GM19193 (cell line): ENCODE data around the gene TNIP2.

Source experiments
- POLR2A ChIP-seq: IDR thresholded peaks from 4 replicates; pipeline ENCODE4 v1.6.1; 2011; ENCODE audit not compliant: insufficient read depth, insufficient read length; ENCODE audit errors: extremely low read depth

Gene TNIP2

DNA sequence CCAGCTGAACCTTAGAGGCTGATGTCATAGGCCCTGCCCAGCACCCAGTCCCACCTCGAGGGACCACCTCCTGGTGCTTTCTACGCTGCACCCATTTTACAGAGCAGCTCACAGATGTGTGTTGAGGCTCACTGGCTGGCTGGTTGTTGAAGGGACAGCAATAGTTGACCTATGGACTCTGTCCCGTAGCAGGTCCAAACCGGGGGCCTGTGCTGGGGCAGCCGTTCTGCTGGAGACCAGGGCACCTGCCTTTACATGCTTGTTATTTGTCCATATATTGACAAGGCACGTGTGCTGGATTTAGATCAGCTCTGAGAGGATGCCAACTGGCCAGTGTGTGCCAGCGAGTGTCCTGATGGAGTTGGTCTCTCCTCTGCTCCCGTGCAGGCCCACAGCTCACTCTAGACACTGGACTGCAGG lies 58.1 kb downstream of the TNIP2 start:
- TF ChIP-seq POLR2A, result no peak

DNA sequence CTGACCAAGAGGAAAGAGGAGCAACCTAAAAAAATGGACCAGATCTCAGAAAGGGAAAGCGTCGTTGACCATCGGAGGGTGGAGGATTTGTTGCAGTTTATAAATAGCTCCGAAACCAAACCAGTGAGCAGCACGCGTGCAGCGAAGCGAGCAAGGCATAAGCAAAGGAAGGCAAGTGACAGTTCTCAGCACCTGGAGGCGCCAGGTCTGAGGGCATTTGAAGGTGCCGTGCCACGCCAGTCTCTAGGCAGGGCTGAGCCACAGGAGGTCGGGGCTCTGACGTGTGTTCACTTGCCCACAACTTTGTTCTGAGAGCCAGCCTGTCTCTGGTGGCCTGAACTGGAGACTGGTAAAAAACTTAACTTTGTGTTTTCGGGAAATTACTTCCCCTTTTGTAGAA lies 59.7 kb downstream of the TNIP2 start:
- TF ChIP-seq POLR2A, result peak; percentile 22

DNA sequence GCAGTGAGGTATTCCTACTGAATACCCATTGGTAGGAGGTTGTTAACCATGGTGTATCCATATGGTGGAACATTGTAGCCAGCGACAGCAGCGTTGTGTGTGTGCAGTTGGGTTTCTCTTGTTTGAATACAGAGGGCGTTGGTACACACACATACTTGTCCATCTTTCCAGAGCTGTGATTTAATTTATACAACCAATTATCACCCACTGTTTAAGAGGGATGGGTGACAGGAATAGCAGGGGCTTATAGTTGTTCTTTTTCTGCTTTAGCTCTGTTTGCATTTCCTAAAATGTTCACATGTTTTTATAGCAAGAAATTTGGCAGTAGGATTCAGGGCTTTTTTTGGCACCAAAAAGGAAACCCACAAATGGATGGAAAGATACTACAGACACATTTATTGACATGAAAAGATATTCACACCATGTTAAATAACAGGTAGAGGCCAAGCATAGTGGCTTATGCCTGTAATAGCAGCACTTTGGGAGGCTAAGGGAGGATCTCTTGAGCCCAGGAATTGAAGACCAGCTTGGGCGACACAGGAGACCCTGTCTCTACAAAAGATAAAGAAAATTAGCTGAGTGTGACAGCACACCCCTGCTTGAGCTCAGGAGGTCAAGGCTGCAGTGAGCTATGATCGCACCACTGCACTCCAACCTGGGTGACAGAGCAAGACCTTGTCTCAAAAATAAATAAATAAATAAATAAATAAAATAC lies 60.6 kb downstream of the TNIP2 start:
- no peak for TF ChIP-seq POLR2A

DNA sequence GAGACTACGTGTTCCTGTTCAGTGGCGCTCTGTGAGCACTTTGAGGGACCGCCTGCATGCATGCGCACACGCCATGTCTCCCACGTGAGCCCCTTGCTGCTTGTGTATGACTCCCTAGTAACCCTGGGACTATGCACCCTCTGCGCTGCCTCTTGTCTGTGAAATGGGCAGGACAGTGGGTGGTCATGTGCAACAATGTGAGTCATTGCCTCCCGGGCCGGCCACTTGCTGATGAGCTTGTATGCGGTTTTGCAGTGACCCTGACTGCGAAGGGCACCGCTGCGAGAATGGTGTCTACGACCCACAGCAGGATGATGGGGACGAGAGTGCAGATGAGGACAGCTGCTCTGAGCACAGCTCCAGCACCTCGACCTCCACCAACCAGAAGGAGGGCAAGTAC lies 61.4 kb downstream of the TNIP2 start:
- no peak for TF ChIP-seq POLR2A

DNA sequence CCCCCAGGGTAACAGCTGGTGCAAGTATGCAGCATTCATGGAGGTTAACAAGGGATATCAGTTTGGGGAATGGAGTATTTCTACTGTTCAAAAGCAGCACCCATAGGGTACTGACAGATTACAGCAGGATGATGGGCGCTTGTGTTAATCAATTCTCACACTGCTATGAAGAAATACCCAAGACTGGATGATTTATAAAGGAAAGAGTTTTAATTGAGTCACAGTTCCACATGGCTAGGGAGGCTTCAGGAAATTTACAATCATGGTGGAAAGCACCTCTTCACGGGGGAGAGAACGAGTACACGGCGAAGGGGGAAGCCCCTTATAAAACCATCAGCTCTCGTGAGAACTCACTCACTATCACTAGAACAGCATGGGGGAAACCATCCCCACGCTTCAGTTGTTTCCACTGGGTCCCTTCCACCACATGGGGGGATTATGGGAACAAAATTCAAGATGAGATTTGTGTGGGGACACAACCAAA lies 64.1 kb downstream of the TNIP2 start:
- no peak for TF ChIP-seq POLR2A
